GM19397 (cell line): Measurements from ENCODE around the gene RAB40C.

ENCODE experiments used
- ATAC-seq: cut with Tn5 transposase; IDR thresholded peaks from one replicate; pipeline ENCODE4 v1.9.1; 2021; ENCODE audit warnings: mild to moderate bottlenecking, moderate library complexity; ENCODE audit not compliant: unreplicated experiment

RAB40C gene

DNA sequence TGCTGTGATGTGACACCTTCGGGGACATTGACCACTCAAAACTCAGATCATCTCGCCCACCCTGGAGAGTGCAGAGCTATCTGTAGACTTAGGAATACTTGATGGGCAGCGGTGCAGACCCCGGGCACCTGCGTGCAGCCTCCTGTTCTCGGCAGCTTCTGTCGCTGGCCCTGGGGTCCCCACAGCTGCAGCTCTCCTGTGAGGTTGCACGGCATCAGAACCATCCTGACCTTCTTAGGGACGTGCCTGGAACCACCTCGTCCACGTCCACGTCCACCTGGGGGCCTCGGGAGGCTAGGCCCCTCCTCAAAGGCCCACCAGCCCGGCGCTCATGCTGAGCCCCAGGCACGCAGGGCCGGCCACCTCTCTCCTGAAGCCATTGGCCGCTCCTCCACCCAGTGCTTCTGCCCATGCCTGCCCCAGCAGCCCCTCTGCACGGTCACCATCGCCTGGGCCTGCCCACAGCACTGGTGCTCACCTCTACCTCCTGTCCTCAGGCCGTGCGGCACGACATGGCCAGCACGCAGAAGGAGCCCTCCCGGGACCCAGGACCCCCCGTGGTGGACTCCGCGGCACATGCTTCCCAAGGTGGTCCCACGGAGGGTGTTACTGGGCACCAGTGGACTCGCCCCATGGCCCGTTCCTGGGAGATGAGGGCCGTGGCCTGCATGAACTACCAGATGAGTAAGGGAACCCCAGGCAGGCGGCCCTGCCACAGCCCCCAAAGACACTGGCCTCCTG lies 38.6 kb downstream of the RAB40C start:
- ATAC-seq = no peak

DNA sequence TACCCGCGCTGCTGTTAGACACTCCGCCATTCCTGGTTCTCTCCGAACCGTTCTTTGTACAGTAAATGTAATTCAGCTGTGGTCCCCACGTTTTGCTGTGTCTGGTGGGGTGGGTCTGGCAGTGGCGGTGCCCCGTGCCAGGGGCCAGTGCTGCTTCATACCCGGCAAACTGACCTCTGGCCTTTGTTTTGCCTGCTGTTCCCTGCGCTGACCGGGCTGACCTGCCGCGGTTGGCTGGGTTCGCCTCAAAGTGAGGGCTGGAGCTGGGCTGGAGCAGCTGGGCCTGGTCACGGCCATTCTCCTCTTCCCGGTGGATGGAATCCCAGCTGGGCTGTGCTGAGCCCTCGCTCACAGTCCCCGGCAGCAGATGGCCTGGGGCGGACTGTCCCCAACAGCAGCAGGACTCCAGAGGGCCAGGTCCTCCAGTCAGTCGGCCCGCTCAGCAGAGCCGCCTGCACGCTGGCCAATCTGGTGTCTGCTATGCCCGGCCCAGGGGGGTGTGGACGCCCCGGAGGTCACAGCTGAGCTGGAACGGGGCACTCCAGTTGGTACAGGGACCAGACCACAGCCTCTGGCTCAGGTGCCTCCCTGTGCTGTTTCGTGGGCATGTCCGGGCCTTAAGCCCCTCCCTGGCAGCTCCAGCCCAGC lies 39.4 kb downstream of the RAB40C start:
- ATAC-seq = no peak

DNA sequence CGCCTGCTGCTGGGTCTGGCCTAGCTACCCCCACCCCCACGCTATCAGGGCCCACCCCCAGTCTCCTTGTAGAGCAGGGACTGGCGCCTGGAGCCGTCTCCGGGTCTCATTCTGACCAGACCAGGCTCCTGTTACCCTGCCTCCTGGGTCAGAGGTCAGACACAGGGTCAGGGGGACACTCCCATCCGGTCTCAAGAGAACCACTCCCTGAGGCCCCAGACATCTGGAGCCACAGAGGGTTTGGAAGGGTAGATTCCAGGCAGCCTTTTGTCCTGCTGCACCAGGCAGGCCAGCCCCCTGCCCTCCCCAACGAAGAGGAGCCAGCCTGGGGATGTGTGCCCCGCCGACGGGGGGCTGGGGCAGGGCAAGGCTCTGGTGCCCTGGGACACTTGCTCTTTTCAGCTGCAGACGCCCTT lies 40.0 kb downstream of the RAB40C start:
- ATAC-seq = no peak

DNA sequence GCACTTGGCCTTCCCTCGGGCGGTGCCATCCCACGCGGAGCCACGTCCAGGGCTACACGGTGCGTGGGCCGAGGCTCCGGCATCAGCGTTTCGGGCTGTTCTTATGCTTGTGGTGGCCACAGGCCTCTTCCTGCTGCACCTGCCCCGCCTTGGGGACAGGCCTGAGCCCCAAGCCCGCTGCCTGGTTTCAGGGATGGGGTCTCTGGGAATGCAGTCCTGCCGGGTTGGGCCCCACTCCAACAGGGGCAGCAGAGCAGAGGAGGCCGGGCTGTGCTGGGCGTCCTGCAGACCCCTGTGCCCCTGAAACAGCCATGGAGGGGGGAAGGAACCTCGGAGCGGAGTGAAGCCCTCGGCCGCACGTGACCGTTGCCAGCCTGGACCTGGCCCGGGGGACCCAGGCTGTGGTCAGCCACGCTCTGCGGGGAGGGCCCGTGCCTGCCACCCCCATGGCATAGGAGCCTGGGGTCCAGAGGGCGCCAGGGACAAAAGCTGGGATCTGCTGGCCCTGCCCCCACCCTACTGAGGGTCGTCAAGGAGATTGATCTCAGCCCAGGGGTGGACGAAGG lies 40.5 kb downstream of the RAB40C start:
- no peak for ATAC-seq

DNA sequence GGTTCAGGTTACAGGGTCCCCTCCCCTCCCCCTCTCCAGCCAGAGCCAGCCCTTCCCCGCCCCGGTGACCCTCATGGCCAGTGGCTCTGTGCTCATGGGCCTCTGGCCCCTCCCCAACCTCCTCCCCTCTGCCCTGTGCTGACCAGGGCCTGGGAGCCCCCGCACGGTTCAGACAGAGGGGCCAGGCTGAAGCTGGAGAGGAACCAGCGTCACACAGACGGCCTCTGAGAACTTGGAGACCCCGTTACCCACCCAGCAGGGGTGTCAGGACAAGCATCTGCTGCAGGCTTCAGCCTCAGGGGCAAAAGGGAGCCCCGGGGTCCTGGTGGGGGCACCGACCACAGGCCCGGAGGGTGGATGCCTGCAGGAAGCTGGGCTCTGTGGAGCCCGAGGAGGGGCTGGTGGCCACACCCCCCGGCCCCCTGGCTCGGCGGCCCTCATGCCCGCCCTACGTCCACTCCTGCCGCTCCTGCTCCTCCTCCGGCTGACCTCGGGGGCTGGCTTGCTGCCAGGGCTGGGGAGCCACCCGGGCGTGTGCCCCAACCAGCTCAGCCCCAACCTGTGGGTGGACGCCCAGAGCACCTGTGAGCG lies 41.0 kb downstream of the RAB40C start, which contains the start of gene WFIKKN1:
Gene WFIKKN1, plus strand, starts transcription at position 171 of the 591 bp plus-strand sequence. Its CDS starts 269 bp downstream, at position 440.
- no peak for ATAC-seq

DNA sequence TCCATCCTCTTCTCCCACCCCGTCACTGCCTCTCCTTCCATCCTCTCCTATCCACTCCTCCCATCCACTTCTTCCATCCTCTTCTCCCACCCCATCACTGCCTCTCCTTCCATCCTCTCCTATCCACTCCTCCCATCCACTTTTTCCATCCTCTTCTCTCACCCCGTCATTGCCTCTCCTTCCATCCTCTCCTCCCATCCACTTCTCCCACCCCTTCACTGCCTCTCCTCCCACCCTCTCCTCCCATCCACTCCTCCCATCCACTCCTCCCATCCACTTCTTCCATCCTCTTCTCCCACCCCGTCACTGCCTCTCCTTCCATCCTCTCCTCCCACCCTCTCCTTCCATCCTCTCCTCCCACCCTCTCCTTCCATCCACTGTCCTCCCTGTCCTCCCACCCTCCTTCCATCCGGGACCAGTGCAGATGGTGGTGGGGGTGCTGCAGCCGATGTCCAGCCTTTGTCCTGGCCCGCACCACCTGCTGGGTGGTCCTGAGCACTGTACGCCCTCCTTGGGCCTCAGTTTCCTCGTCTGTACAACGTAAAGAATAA lies 42.0 kb downstream of the RAB40C start:
- ATAC-seq = no peak

DNA sequence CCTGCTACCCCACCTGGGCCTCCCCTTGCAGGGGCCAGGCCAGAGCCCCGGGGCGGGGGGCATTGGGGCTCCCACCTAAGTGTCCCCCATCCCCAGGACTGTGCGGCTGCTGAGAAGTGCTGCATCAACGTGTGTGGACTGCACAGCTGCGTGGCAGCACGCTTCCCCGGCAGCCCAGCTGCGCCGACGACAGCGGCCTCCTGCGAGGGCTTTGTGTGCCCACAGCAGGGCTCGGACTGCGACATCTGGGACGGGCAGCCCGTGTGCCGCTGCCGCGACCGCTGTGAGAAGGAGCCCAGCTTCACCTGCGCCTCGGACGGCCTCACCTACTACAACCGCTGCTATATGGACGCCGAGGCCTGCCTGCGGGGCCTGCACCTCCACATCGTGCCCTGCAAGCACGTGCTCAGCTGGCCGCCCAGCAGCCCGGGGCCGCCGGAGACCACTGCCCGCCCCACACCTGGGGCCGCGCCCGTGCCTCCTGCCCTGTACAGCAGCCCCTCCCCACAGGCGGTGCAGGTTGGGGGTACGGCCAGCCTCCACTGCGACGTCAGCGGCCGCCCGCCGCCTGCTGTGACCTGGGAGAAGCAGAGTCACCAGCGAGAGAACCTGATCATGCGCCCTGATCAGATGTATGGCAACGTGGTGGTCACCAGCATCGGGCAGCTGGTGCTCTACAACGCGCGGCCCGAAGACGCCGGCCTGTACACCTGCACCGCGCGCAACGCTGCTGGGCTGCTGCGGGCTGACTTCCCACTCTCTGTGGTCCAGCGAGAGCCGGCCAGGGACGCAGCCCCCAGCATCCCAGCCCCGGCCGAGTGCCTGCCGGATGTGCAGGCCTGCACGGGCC lies 42.8 kb downstream of the RAB40C start:
- no peak for ATAC-seq

DNA sequence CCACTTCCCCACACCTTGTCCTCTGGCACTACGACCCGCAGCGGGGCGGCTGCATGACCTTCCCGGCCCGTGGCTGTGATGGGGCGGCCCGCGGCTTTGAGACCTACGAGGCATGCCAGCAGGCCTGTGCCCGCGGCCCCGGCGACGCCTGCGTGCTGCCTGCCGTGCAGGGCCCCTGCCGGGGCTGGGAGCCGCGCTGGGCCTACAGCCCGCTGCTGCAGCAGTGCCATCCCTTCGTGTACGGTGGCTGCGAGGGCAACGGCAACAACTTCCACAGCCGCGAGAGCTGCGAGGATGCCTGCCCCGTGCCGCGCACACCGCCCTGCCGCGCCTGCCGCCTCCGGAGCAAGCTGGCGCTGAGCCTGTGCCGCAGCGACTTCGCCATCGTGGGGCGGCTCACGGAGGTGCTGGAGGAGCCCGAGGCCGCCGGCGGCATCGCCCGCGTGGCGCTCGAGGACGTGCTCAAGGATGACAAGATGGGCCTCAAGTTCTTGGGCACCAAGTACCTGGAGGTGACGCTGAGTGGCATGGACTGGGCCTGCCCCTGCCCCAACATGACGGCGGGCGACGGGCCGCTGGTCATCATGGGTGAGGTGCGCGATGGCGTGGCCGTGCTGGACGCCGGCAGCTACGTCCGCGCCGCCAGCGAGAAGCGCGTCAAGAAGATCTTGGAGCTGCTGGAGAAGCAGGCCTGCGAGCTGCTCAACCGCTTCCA lies 43.6 kb downstream of the RAB40C start:
- ATAC-seq = no peak

DNA sequence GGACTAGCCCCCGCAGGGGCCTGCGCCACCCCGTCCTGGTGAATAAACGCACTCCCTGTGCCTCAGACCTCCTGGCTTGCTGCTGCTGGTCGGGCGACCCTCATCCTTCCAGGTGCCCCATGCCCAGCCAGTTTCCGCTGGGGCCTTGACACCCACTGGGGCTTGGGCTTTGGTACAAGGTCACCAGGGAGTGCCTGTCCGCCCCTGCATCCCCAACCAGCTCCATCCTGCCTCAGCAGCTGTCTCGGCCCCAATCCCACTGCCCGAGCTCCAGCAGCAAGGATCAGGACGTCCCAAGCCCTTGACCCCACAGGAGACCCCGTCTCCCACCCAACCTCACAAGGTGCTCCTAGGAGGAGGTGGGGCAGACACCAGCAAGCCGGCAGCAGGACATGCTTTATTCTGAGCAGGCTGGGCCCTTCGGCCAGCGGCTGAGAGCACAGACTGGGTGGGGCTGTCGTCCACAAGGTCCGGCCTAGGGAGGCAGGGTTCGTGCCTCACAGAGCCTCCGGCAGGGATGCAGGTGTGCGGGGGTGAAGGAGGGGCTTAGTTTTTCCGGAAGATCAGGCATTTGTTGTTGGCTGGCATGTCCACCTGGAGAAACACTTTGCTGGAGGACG lies 44.3 kb downstream of the RAB40C start:
- no peak for ATAC-seq

DNA sequence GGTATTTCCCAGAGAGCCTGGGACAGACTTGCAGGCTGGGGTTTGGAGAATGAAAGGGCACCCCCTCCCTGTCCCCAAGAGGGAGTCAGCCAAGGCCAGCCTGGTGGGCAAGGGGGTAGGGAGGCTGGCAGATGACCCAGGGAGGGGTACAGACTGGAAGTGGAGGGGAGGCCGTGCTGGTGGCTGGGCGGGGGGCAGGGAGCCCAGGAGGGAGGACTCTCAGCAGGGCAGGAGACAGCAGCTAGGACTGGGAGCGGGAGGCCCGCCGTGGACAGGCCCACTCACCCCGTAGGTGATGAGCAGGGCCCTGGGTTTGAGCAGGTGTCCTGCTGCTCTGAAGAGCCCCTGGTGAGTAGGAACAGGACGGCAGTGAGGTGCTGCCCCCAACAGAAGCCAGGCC lies 45.1 kb downstream of the RAB40C start:
- ATAC-seq = no peak

DNA sequence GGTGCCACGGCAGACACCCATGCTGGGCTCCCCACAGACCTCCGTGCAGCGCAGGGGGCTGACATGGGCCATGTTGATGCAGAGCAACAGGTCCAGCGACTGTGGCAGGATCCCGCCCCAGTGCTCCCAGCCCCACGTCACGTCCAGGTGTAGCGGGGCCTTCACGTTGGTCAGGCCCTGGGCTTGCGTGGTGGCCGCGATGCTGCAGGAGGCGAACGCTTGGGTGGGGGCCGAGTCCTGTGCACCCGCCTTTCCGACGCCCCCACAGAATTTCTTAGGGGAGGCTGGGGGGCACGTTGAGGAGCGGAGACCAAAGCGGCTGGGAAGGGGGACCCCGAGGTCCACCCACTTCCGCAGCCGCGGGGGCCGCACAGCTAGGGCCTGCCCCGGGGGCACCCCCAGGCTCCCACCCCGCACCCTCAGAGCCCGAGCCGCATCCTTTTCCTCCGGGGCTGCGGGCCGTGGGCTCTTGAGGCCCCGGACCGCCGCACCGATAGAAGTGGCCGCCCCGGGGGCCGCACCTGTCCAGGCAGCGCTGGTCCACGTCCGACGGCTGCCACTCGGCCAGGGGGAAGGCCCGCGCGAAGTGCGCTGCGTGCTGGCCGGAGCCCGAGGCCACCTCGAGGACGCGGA lies 45.8 kb downstream of the RAB40C start:
- peak; percentile 5 for ATAC-seq

DNA sequence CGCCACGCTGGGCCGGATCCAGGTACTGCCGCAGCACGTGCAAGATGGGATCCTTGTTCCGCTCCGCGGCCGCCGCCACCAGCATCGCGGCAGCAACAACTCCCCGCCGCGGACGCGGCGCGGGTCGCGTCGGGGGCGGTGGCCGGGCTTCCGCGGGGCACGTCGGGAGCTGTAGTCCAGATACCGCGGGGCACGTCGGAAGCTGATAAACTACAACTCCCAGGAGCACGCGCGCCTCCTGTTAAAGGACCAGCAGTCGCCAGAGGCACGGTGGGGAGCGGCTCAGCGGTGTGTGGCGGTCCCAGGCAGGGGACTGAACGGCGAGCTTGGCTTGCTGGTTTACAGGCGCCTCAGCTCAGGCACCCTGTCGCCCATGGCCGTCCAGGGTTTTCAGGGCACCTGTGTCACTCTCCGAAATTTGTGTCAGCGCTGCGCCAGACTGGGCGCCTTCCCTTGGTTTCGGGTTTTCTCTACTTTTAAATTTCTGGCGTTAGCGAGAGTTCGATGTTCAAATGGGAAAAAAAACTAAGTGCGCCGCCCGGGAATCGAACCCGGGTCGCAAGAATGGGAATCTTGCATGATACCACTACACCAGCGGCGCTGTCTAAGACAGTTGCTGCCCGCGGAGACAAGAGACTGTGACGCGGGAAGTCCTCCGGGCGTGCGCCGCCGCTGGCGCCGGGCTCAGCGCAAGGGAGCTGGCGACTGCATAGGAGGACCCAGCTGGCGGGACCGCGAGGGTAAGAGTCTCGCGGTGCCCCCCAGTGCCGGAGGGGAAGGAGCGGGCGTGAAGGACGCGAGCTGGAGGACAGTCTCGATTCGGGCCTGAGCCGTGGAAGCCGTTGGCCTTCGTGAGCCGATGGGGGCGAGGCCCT lies 46.6 kb downstream of the RAB40C start, which contains the start of gene METTL26:
Gene METTL26, minus strand, starts transcription at position 100 of the 875 bp plus-strand sequence. Its CDS starts 15 bp downstream, at position 85.
- ATAC-seq = peak; percentile 69

DNA sequence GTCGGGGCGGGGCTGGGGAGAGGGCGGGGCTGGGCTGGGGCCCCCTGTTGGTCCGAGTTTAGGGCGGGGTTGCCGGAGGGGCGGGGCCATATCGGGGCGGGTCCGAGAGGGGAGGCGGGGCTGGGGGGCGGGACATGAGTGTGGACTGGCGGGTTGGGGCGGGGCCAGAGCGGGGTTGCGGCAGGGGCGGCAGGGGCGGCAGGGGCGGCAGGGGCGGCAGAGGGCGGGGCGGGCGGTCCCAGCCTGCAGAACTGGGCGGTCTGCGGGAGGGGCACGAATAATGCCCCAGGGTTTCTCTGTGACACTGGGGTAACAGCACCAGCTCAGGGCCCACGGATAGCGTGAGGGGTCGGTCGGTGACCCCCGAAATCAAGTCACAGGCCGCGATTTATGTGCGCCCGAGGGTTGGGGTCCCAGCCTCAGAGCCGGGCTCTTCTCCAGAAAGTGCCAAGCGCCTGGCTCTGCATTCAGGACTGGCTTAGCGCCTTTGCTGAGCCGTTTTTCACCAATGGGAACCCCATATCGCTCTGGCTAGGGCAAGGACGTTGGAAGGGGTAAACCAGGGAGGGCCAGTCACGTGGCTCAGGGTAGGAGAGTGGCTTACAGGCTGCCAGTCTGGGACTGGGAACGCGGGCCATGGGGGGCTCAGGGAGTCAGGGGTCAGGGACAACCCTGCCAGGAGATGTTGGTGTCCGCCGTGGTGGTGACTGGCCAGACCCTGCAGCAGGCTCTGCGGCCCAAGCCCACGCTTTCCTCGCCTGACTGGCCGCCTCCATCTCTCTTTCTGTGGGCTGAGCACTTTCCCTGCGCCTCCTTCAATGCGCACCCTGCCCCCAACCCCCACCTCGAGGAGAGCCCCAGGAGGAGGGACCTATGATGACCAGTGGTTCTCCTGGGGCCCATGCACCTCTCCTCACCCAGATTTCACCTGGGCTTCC lies 47.5 kb downstream of the RAB40C start:
- ATAC-seq = no peak

DNA sequence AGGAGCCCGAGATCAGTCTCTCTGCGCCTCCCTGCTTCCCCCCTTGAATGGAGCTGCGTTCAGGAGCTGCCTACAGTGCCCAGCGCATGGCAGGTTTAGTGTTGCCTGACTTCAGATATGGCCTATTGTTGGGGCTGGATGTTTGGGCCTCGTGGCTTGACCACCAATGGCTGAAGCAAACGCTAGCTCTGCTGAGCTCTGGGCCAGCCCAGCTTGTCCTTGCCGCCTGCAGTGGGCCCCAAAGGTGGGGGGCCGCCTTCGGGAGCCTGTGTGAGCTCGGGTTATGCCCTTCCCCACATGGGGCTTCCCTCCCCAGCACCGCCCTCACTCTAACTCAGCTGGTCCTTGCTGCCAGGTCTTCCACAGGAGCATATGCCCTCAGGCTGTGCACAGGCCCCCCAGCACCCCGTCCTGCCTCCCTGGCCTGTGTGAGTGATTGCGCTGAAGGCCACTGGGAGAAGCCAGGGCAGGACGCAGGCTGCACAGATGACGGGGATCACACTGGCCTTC lies 48.2 kb downstream of the RAB40C start:
- ATAC-seq = no peak

DNA sequence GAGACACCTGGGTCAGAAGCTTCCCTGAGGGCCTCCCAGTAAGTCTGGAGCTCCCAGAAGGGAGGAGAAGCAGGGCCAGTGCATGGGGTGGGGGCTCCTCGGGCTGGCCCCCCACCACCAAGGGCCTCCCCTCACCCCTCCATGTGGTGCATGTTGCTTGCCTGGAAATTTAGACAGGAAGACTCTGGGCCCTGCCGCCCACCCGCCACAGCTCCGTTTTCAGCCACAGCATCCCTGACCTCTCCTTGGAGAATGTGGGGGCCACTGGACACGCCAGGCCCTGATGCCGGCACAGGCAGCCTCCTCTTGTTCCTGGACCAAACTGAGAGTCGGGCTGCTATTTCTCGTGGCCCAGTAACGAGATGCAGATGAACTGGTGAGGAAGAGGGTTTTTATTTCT lies 49.0 kb downstream of the RAB40C start:
- ATAC-seq = no peak

DNA sequence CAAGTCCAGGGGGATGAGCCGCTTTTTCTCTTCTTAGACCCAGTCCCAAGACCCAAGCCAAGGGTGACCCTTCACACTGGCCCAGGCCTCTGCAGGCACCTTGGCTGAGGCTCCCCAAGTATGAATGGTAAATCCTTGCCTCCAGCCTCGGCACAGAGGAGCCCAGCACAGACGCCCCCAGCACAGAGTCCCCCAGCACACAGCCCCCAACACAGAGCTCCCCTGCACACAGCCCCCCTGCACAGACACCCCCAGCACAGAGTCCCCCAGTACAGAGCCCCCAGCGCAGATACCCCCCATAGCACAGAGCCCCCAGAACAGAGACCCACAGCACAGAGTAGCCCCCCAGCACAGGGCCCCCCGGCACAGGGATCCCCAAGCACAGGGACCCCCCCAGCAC lies 50.7 kb downstream of the RAB40C start:
- no peak for ATAC-seq
